SH-SY5Y (cell line): ENCODE data around the gene AMMECR1.

ENCODE experiments used
- GATA2 ChIP-seq: IDR thresholded peaks from 2 replicates; pipeline ENCODE4 v1.6.1; 2011; ENCODE audit warnings: mild to moderate bottlenecking, low read depth, low read length
- GATA3 ChIP-seq: IDR thresholded peaks from 2 replicates; pipeline ENCODE4 v1.6.1; 2011; ENCODE audit warnings: low read depth, mild to moderate bottlenecking, low read length, moderate library complexity

DNA sequence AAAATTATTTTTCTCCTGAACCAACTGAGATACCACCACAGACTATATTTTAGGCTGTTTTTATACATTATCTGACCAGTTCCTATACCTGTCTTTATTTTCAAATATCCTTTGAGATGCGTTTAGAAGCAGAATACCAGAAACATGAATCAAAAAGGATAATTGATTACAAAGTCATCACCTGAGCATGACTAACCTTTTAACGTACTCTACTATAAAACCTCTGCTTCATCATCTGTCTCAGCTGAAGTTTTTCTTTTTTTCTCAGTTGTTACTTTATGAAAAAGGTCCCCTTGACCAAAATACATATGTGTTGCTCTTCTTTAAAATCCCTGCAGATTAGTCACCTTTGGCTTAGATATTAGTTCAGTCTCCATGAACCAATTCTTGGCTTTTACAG is 109.8 kb downstream of the AMMECR1 start:
- TF ChIP-seq GATA2 (no peak), GATA3 (no peak)
